Endothelial cell of umbilical vein (primary cell): ENCODE measurements around the gene KIF5C. TPM values are rescaled to one million over a fixed set of nuclear protein-coding genes. Genes with fewer than 3 reads are reported as not detected.

ENCODE experiments used
- BruUV-seq: library from RNA; stranded (reverse); fragments of 400-500 nt; replicated peaks from 2 replicates; lab custom pipeline; 2021; lab: Mats Ljungman, UMichigan
- CTCF ChIA-PET: fragments of 300-600, 350-600 bp; sonication (Branson Sonifier 250); formaldehyde crosslinking; loops from one replicate; lab custom pipeline; 2021; ENCODE audit warnings: antibody characterized with exemption, inconsistent platforms; lab: Charles Lee
- POLR2A ChIA-PET: fragments of 300-600, 350-600 bp; sonication (Branson Sonifier 250); formaldehyde crosslinking; loops from one replicate; lab custom pipeline; 2021; ENCODE audit warnings: antibody characterized with exemption, inconsistent platforms; lab: Charles Lee
- DNase-seq: peaks from one replicate; pipeline ENCODE4 v3.0.0-alpha.2; 2011; ENCODE audit warnings: low read depth, low spot score
- FAIRE-seq: peaks from 2 replicates; lab custom pipeline; 2011; peaks lifted over from hg19 to GRCh38; lab: Jason Lieb, UNC
- H2AFZ ChIP-seq: 2 replicates; pipeline ENCODE4 v1.6.0; 2012; ENCODE audit warnings: low read depth, low read length, control low read depth, inconsistent platforms
- H3K27ac ChIP-seq: 2 replicates; pipeline ENCODE4 v1.5.1; 2011; ENCODE audit warnings: low read depth, mild to moderate bottlenecking, control low read depth, low read length, moderate library complexity; ENCODE audit not compliant: insufficient read depth
- H3K27me3 ChIP-seq, 2 experiments: 2 replicates each; pipeline versions ENCODE4 v1.6.0 to v1.6.1; 2011; ENCODE audit warnings: low read length in 2 of 2, mixed read lengths in 1 of 2; ENCODE audit not compliant: control insufficient read depth in 2 of 2, insufficient read depth in 2 of 2
- H3K36me3 ChIP-seq, 2 experiments: 2 replicates in 1 of 2; 3 replicates in 1 of 2; pipeline ENCODE4 v1.5.1; 2011; ENCODE audit warnings: low read length in 2 of 2, mild to moderate bottlenecking in 1 of 2, moderate library complexity in 1 of 2; ENCODE audit not compliant: control insufficient read depth in 2 of 2, insufficient read depth in 2 of 2; ENCODE audit errors: extremely low read depth in 1 of 2
- H3K4me1 ChIP-seq: 3 replicates; pipeline ENCODE4 v1.5.1; 2011; ENCODE audit warnings: mild to moderate bottlenecking, low read length; ENCODE audit not compliant: control insufficient read depth, insufficient read depth; ENCODE audit errors: extremely low read depth
- H3K4me2 ChIP-seq: 2 replicates; pipeline ENCODE4 v1.6.1; 2011; ENCODE audit warnings: low read length, control low read depth, mixed read lengths; ENCODE audit not compliant: insufficient read depth
- H3K4me3 ChIP-seq, 3 experiments: fragments of 200-600 bp in 1 of 3; sonication (generic), shearing (Covaris generic) in 1 of 3; replicated peaks in 1 of 3; 2 replicates each; pipeline ENCODE4 v1.5.1; 2011 to 2016; ENCODE audit warnings: control low read depth in 3 of 3, low read length in 3 of 3, mild to moderate bottlenecking in 2 of 3, inconsistent platforms in 1 of 3, low read depth in 1 of 3, moderate library complexity in 1 of 3; ENCODE audit not compliant: insufficient read depth in 1 of 3
- H3K79me2 ChIP-seq: 2 replicates; pipeline ENCODE4 v1.6.0; 2012; ENCODE audit warnings: low read length, inconsistent platforms; ENCODE audit not compliant: control insufficient read depth, insufficient read depth
- H3K9ac ChIP-seq: replicated peaks from 2 replicates; pipeline ENCODE3; 2011; ENCODE audit warnings: low read length, control low read depth; ENCODE audit not compliant: insufficient read depth; ENCODE audit errors: extremely low read depth
- H3K9me1 ChIP-seq: replicated peaks from 3 replicates; pipeline ENCODE4 v1.6.0; 2011; ENCODE audit warnings: mild to moderate bottlenecking, low read length; ENCODE audit not compliant: control insufficient read depth, insufficient read depth; ENCODE audit errors: extremely low read depth
- H3K9me3 ChIP-seq: replicated peaks from 2 replicates; pipeline ENCODE4 v1.5.1; 2012; ENCODE audit warnings: low read length, inconsistent platforms; ENCODE audit not compliant: control insufficient read depth, insufficient read depth
- H4K20me1 ChIP-seq: replicated peaks from 2 replicates; pipeline ENCODE3; 2011; ENCODE audit warnings: mild to moderate bottlenecking, low read length; ENCODE audit not compliant: control insufficient read depth, insufficient read depth; ENCODE audit errors: extremely low read depth
- EZH2 ChIP-seq: IDR thresholded peaks from 2 replicates; pipeline ENCODE4 v1.6.1; 2012; ENCODE audit warnings: borderline replicate concordance, low read depth, mild to moderate bottlenecking, moderate library complexity, low read length, inconsistent platforms; ENCODE audit not compliant: severe bottlenecking
- FOS ChIP-seq: IDR thresholded peaks from 2 replicates; pipeline ENCODE4 v1.6.1; 2011; ENCODE audit warnings: mild to moderate bottlenecking, low read length, moderate library complexity, borderline replicate concordance; ENCODE audit not compliant: insufficient read depth
- GATA2 ChIP-seq: IDR thresholded peaks from 2 replicates; pipeline ENCODE4 v1.7.0; 2011; ENCODE audit warnings: low read depth, mild to moderate bottlenecking, moderate library complexity, mixed read lengths, low read length; ENCODE audit not compliant: insufficient read length, insufficient read depth
- JUN ChIP-seq: IDR thresholded peaks from 2 replicates; pipeline ENCODE4 v1.6.1; 2011; ENCODE audit warnings: borderline replicate concordance, low read depth; ENCODE audit not compliant: insufficient read length, insufficient read depth
- MYC ChIP-seq: IDR thresholded peaks from one replicate; pipeline ENCODE4 v1.6.1; 2011; ENCODE audit warnings: mild to moderate bottlenecking, low read depth, low read length
- POLR2A ChIP-seq: IDR thresholded peaks from 2 replicates; pipeline ENCODE4 v1.6.1; 2012; ENCODE audit warnings: low read depth, mild to moderate bottlenecking, control low read depth, low read length
- POLR2AphosphoS5 ChIP-seq: IDR thresholded peaks from 2 replicates; pipeline ENCODE4 v1.6.1; 2012; ENCODE audit warnings: low read depth, mild to moderate bottlenecking, control low read depth, low read length, moderate library complexity; ENCODE audit not compliant: insufficient read depth
- dilution Hi-C: fragments of 300-500 bp; cut with MboI; formaldehyde crosslinking; loops from one replicate; pipeline ENCODE4 v1.15.0; 2019; ENCODE audit warnings: low sequenced_read_pairs; ENCODE audit not compliant: extremely low pct_ligation_motif_present
- intact Hi-C: fragments of 100-400 bp; cut with micrococcal nuclease; formaldehyde crosslinking; loops from one replicate; pipeline ENCODE4 v1.10.0; 2022
- polyA plus RNA-seq, 4 experiments: library from polyadenylated mRNA; depleted of rRNA in 3 of 4; stranded (reverse) in 3 of 4; unstranded in 1 of 4; fragments of >200 nt; gene quantifications; 2 replicates each; pipeline versions ENCODE4 v1.2.1 to v1.2.3, GENCODE V29; 2011 to 2012; ENCODE audit warnings: missing spikeins in 1 of 4
- total RNA-seq: library from RNA; stranded (reverse); gene quantifications from 2 replicates; pipeline ENCODE4 v1.2.3, GENCODE V29; 2021
- TF ChIP-seq, protein P1 (sequence below): IDR thresholded peaks from 2 replicates; pipeline ENCODE4 v1.6.1; 2011; ENCODE audit not compliant: insufficient read depth, insufficient read length
- TF ChIP-seq, protein P2 (sequence below), 2 donors: IDR thresholded peaks; 1 replicate in 1 of 2; 2 replicates in 1 of 2; pipeline ENCODE4 v1.5.1; 2011; ENCODE audit warnings: low read length in 2 of 2, mild to moderate bottlenecking in 2 of 2, moderate library complexity in 2 of 2, control low read depth in 1 of 2, inconsistent platforms in 1 of 2, low read depth in 1 of 2; ENCODE audit not compliant: insufficient read depth in 1 of 2; ENCODE audit errors: extremely low read depth in 1 of 2

Gene KIF5C
- total and polyA plus RNA-seq, 2 donors (not counting 3 experiments of a cell fraction or from before 2014, with no cell fraction given) = 0.01 to 0.55 TPM

DNA sequence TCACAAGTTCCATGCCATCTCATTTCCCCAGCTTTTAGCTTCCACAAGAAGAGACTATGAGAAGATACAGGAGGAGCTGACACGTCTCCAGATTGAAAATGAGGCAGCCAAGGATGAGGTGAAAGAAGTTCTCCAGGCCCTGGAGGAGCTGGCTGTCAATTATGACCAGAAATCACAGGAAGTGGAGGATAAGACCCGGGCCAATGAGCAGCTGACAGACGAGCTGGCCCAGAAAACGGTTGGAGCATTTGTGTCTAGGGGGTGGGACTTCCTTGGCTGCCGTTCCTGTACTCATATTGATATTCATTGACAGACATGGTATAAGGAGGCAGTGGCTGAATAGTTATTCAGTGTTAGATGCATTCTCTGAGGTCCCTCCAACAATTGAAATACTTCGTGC is 106.3 kb downstream of the KIF5C start:
- FAIRE-seq = no peak
- Histone ChIP-seq H3K9me3 (no peaks in the 10 kb centered on the region), H4K20me1 (no peaks in the 10 kb centered on the region), H3K4me3 (no peak overlapping the region), H3K9me1 (no peaks in the 10 kb centered on the region), H3K27me3 (peaks cover 0 to 4% of the 10 kb centered on the region in 2 experiments), H3K4me2 (no peak overlapping the region), H3K79me2 (no peaks in the 10 kb centered on the region), H2AFZ (no peak overlapping the region), H3K9ac (no peak overlapping the region), H3K27ac (no peak overlapping the region), H3K36me3 (no peaks in the 10 kb centered on the region), H3K4me1 (no peaks in the 10 kb centered on the region)
- ChIA-PET POLR2A (no interaction called here), CTCF (no interaction called here)
- TF ChIP-seq GATA2 (no peak), POLR2A (no peak), MYC (no peak), POLR2AphosphoS5 (no peak)
- no TSS peak for BruUV-seq
- dilution Hi-C loops (no loop called here), intact Hi-C loops (loop anchor here (10.0 kb wide), 1 partner anchor 337 kb away; the partner anchor contains the start of gene EPC2)
- no peak for DNase-seq

DNA sequence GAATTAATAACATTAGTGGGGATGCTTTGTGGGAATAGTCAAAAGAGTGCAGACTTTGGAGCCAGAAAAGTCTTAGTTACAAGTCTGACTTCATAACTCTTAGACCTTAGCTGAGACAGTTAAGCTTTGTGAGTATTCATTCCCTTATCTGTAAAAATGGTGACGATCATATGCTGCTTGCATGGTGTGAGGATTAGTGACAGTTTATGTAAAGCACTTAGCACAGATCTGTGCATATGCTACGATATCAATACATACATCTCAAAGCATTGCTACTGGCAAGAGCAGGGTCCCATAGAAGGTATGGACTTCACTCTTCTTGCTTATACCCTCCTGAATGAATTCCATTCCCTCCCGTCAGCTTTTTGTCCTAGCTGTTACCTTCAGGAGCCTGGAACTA is 106.8 kb downstream of the KIF5C start:
- intact Hi-C loops (loop anchor here (10.0 kb wide), 1 partner anchor 337 kb away; the partner anchor contains the start of gene EPC2), dilution Hi-C loops (no loop called here)
- Histone ChIP-seq H4K20me1 (no peaks in the 10 kb centered on the region), H3K27ac (no peak overlapping the region), H3K9ac (no peak overlapping the region), H3K4me3 (no peak overlapping the region), H3K4me2 (no peak overlapping the region), H3K79me2 (no peaks in the 10 kb centered on the region), H3K4me1 (no peaks in the 10 kb centered on the region), H3K9me3 (no peaks in the 10 kb centered on the region), H2AFZ (no peak overlapping the region), H3K9me1 (no peaks in the 10 kb centered on the region), H3K36me3 (no peaks in the 10 kb centered on the region), H3K27me3 (peaks cover 0 to 4% of the 10 kb centered on the region in 2 experiments)
- ChIA-PET POLR2A (no interaction called here), CTCF (no interaction called here)
- TF ChIP-seq MYC (no peak), POLR2AphosphoS5 (no peak), POLR2A (no peak), JUN (no peak), FOS (no peak), EZH2 (no peak), GATA2 (no peak)
- TF ChIP-seq, protein P1, sequence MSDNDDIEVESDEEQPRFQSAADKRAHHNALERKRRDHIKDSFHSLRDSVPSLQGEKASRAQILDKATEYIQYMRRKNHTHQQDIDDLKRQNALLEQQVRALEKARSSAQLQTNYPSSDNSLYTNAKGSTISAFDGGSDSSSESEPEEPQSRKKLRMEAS = no peak
- TF ChIP-seq, protein P2, sequence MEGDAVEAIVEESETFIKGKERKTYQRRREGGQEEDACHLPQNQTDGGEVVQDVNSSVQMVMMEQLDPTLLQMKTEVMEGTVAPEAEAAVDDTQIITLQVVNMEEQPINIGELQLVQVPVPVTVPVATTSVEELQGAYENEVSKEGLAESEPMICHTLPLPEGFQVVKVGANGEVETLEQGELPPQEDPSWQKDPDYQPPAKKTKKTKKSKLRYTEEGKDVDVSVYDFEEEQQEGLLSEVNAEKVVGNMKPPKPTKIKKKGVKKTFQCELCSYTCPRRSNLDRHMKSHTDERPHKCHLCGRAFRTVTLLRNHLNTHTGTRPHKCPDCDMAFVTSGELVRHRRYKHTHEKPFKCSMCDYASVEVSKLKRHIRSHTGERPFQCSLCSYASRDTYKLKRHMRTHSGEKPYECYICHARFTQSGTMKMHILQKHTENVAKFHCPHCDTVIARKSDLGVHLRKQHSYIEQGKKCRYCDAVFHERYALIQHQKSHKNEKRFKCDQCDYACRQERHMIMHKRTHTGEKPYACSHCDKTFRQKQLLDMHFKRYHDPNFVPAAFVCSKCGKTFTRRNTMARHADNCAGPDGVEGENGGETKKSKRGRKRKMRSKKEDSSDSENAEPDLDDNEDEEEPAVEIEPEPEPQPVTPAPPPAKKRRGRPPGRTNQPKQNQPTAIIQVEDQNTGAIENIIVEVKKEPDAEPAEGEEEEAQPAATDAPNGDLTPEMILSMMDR (IDR thresholded peaks at IDR 0.05; ENCODE audit: extremely low read depth in 1 of 2, insufficient read depth in 1 of 2, low read depth in 1 of 2, low read length in 2 of 2) = no peak
- no peak for DNase-seq
- FAIRE-seq = no peak
- BruUV-seq = no TSS peak
